Measurements from ENCODE around the gene PPP2R2C.

PPP2R2C gene

DNA sequence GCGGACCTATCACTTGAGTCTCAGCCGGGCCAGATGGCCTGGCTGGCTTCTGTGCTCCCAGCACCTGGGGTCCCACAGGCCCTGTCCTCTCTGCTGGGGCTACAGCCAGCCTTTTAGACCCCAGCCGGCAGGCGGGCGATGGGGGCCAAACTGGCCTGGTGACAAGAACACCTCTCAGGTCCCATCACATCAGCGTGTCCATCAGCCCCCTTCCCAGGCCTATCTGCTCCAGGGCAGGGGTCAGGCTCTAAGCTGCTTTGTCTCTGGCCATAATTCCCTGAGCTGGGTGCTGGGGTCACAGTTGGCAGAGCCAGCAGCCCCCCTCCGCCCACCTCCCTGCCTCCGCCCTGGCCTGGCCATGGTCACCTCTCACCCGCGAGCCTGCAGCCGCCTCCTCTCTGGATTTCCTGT is 77.7 kb downstream of the PPP2R2C start:
- no peak for DNase-seq

DNA sequence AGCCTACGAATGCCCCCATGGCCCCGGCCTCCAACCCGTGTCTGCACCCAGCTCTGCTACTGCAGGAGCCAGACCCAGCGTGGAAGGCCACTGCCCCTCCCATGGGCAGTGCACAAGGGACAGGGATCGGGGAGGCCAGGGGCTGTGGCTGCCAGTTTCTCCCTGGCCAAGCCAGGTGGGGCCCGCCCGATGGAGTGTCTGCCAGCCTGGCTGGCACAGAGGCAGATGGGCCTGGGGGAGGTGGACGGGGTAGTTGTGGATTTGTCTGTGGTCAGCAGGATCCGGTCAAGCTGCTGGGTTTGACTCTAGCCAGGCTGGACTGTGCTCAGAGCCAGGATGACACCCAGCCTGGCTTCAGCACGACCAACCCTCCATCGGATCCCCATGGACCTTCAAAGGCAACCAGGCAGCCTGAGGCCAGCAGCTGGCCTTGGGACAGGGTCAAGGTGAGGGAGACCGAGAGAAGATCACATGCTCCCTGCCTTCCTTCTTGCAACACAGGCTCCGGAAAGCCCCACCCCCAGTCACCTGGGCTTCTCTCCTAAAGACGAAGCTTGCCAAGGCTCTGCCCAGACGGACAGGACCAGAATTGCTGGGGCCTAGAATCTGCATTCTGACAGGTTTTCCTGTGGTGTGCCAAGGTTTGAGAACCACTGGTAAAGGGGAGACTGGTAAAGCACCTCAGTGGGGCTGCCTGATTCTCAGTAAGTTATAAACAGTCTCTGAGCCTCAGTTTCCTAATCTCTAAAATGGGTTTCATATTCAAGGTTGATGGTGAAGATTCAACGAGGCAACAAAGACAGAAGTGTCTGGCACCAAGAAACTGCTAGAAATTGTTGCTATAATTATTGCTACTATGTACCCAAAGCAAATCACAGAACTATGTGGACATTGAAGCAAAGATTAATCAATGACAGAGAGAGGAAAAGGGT is 78.6 kb downstream of the PPP2R2C start:
- no peak for DNase-seq

DNA sequence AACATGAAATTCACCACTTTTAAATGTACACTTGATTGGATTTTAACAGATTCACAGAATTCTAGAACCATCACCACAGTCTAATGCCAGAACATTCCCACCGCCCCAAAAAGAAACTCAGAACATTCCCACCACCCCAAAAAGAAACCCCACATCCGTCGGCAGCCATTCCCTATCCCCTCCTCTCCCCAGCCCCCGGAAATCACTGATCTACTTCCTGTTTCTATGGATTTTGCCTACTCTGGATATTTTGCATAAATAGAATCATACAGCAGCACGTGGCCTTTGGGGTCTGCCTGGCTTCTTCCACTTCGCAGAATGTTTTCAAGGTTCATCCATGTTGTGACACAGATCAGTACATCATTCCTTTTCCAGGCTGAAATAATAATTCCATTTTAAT is 79.3 kb downstream of the PPP2R2C start:
- no peak for DNase-seq

DNA sequence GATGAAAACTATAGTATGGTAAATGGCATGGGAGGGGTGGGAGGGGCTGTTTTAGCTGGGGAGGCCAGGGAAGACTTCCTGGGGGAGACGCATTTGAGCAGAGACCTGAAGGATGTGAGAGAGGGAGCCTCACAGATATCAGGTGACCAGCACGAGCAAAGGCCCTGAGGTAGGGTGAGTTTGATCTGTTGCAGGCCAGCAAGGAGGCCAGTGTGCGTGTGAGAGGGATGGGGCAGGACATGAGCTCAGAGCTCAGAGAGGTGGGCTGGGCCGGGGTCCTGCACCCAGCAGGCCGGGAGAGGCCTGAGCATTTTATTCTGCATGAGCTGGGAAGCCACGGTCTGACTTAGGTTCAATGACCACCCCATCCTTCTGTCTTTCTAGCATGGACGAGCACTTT is 80.0 kb downstream of the PPP2R2C start:
- DNase-seq, result no peak

DNA sequence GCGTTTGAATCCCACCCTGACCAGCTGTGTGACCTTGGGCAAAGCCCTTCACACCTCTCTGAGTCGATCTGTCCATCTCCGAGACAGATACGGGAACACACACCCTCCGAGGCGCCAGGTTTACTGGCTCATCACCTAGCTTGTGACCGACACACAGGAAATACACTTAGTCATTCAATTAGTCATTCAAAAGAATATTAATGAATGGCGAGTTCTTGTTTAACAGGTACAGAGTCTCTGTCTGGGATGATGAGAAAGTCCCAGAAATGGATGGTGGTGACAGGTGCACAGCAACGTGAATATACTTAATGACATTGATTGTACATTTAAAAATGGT is 80.6 kb downstream of the PPP2R2C start:
- DNase-seq, result no peak

DNA sequence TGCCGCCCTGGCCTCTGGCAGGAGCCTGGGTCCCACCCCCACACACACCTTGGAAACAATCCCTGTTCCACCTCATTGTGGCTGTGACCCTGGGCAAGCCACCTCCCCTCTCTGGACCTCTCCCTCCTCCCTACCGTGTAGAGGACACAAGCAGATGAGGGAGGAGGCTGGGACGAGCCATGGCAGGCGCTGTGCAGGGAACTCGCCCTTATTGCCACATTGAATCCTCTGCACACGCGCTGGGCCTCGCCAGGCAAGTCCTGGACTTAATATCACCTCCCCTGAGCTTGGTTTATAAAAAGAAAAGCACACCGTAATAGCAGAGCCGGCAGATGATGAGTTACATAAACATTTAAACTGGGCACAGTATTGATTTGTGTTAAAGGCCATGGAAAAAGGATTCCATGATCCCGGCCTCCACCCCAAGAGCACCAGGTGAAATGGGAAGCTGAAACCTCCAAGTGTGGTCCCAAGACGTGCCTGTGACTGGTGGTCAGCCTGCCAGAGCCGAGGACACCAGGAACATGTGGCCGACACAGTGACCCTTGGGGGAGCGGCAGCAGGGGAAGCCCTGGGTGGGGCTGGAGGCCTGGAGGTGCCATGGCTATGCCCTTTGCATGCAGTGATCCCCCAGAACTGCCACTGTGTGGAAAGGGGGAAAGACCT is 81.1 kb downstream of the PPP2R2C start:
- no peak for DNase-seq

DNA sequence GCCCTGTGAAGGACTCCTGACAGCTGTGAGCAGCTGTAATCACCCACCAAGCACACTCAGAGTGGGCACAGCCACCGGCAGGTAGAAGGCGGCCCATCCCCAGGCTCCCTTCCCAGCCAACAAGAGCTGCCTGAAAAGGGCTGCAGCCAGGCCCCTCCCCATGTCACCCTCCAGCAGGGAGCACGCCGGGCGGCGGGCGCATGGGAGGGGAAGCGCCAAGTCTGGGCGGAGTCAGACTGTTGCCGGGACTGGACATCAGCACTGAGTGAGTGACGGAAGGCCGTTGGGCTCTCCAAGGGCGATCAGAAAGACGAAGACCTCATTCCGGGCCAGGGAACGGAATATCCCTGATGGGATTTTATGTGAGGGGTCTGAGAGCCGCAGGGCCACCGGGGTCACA is 82.1 kb downstream of the PPP2R2C start:
- no peak for DNase-seq

DNA sequence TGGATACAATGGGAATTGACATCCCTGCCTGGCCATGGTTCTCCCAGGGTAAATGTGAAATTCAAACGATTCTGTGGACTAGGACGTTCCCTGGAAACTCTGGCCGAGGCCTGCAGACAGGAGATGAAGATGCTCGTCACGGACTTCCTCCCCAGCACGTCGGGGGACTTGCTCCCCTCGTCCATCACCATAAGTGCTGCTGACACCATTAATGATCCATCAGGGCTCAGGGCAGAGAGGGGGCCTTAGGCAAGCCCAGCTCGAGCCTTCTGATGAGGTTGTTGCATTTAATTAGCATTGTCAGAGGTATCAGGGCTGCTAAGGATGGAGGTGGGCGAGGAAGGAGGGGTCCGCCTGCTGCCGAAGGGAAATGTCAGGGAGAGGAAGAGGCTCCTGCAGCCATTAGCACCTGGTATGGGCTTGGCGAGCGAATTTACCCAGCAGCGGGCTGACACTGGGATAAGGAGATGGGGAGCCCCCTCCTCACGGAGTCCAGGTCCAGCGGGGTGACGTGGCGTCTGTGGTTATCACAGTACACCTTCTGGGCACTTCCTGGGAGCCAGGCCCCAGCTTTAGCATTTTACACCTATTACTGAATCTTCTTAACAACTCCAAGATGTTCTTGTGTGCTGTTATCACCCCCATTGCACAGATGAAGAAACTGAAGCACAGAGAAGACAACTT is 83.1 kb downstream of the PPP2R2C start:
- DNase-seq, result no peak

DNA sequence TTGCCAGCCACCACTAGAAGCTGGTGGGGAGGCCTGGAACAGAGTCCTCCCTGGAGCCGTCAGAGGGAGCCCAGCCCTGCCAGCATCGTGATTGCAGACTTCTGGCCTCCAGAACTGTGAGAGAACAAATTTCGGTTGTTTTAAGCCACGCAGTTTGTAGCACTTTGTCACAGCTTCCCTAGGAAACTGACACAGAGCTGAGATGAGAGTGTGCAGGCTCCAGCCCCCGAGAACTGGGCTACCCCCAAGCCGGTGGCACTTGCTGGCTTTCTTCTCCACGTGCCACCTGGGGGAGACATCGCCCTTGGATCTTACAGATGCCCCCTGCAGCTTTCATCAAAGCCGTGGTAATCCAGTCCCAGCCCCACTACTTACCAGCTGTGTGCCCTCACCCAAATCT is 83.7 kb downstream of the PPP2R2C start:
- no peak for DNase-seq

DNA sequence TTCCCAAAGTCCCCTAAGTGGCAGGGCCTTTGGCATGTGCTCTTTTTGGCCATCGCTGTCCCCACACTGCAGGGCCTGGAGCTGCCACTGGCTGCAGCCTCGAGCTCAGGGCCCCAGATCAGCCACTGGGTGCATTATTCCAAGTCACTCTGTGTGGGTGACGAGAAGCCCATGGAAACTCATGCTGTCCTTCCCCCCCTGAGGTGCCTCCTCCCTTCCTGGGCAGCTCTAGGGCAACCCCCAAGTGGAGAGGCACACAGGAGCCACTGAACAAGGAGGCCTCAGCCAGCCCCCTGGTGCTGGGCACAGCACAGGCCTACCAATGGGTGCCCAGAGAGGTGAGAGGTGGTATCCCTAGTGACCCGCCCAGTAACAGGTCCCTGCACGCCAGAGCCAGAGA is 84.5 kb downstream of the PPP2R2C start:
- DNase-seq, result no peak

DNA sequence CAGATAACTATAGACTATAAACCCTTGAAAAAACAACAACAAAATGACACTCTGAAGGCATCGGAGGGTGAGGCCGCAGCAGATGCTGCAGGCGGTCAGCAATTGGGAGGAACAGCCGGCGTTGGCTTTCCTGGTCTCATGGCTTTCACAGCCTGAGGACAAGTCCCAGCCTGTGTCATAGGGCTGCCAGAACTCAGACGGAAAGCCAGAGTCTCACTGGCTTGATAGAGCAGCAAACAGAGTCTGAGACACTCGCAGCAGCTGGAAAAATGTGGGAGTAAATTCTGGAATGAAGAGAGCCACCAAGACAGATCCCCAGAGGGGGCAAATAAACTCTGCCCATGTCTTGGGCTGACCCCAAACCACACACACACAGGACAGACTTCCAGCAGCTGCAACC is 86.3 kb downstream of the PPP2R2C start:
- DNase-seq, result no peak

DNA sequence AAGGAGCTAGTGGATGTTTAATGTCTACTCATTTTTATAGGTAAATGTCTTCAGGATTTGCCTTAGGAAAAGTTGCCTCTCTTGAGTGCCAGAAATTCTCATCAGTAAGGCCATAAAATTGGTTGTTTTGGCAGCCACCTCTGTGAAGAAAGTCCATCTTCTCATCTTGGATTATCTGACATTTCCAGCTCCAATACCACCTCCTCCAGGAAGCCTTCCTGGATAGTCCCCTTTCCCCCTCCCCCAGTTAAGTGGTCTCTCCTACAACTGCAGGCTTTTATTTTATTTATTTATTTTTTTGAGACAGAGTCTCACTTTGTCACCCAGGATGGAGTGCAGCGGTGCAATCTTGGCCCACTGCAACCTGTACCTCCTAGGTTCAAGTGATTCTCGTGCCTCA is 87.1 kb downstream of the PPP2R2C start:
- no peak for DNase-seq

DNA sequence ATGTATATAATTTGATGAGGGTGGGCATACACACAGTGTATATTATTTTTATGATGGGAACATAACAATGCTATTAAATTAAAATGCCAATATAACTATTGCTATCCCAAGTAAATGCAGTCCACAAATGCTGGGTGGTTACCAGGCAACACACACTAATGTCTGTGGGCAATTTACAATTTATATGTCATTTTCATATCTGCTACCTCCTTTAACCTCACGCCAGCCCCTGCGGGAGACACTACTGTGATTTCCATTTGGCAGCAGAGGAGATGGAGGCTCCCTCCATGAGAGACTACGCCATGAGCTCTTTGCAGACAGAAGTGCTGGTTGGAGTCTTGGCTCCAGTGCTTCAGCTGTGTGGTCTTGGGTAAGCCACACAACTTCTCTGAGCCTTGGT is 87.9 kb downstream of the PPP2R2C start:
- DNase-seq, result no peak

DNA sequence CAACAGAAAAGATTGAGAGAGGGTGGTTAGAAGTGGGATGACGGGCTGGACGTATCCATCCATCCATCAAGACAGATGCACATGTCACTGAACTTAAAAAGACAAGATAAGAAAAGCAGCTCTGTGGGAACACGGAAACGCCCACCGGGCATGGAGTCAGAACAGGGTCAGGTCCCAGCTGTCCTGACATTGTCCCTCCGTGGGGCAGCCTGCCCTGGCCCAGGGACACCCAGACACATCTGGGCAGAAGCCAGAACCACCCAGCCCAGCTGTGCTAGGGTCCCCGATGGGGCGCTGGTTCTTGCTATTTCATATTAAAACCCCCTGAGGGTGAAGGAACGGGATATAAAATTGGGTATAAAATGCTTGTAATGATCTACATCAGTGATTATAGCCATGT is 88.5 kb downstream of the PPP2R2C start:
- no peak for DNase-seq

DNA sequence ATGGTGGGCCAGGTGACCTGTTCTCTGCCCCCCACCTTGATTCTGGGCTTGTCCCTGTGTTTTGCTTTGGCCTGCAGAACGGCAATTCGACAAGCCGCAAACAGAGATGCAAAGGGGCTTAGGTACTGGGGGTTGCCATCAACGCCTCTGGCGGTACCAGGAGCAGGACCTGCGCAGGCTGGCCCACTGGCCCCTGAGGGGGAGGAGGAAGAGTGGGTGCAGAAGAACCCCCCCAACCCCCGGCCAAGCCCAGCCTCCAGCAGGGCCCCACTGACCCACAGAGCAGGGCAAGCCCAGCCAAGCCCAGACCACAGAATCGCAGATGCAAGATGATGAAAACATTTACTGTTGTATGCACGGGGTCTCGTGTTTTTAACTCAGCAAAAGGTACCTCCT is 89.4 kb downstream of the PPP2R2C start:
- no peak for DNase-seq

DNA sequence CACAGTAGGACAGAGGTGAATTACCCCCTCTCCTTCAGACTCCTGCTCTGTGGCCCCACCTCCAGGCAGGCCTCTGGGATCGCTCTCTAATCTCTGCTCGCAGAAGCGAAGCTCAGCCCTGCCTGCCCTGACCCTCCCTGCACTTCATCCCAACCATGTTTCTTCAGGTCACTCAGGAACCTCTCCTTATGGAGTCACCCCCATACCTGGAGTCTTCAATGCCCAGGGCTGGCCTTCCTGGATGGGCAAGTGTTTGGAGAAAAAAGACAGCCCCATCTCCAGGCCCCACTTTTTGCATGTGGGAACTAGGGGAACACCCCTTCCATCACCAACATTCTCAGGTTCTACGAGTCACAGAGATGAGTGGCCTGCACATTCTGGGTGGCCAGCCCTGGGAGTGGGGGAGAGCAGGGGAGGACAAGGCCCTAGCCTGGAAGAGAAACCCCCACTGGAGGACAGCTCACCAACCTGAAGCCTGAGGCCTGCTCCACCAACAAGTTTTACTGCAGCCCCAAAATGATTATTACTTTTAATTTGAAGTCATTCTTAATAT is 90.8 kb downstream of the PPP2R2C start:
- no peak for DNase-seq

DNA sequence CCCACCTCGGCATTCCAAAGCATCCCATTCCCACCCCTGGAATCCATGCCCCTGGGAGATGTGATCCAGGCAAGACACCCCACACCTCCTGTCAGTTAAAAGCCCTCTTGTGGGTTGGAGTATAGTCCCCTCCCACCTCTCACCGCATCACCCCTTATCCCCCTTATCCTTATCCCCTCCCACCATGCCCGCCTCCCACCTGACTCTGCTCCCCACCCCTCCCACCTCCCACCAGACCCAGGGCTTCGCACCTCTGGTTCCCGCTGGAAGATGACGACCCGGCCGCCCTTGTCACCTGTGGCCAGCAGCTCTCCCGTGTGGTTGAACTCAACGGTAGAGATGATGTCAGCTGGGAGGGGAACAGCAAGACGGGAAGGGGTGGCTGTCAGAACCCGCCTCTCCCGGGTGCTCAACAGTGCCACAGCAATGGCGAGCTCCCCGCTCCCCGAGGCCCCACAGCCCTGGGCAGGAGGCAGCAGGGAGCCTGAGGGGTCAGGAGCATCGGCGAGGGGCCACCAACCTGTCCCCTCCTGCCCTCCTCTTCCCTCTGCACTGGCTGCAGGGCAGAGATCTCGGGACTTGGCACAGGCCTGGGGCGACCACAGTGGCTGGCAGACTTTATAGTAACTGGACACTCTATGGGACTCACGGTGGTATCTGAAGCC is 91.5 kb downstream of the PPP2R2C start:
- DNase-seq, result no peak

DNA sequence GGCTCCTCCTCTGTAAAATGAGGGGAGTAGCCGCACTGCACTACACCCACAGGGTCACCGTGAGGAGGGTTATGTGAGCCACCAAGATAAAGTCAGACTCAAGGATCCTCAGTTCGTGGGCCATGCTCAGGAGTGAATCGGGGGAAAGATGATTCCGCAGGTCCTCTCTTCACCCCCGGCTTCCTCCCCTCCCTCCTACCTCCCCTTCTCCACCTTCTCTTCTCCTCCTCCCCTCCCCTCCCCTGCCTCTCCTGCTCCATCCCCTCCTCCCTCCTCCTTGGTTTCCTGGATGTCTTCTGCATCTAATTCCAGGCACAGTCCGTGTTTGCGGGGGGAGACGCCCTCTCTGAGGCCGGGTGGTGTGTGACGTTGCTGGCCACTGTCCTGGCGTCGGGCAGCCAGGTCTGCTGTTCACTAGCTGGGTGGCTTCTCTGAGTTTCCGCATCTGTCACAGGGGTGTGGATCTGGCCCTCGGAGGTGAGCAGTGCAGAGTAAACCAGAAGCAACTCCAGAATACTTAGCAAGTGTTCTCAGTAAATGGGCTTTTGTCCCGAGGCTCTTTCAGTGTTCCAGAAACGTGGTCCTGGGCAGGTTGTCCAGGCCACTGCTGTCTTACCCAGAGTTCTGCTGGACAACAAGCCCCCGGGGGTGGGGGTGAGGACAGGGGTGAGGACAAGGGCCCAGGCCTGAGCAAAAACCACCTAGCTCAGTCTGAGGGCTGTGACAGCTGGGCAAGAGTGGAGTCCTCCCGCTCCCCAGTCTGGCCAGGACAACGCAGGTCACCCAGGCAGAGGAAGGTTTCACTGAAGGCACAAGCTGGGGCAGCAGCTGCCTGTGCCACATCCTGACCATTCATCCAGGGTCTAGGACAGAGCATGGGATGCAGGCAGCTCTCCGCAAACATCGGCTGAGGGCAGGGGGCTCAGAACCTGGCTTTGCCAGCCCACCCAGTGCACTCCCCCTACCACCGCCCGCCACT is 92.4 kb downstream of the PPP2R2C start:
- no peak for DNase-seq

DNA sequence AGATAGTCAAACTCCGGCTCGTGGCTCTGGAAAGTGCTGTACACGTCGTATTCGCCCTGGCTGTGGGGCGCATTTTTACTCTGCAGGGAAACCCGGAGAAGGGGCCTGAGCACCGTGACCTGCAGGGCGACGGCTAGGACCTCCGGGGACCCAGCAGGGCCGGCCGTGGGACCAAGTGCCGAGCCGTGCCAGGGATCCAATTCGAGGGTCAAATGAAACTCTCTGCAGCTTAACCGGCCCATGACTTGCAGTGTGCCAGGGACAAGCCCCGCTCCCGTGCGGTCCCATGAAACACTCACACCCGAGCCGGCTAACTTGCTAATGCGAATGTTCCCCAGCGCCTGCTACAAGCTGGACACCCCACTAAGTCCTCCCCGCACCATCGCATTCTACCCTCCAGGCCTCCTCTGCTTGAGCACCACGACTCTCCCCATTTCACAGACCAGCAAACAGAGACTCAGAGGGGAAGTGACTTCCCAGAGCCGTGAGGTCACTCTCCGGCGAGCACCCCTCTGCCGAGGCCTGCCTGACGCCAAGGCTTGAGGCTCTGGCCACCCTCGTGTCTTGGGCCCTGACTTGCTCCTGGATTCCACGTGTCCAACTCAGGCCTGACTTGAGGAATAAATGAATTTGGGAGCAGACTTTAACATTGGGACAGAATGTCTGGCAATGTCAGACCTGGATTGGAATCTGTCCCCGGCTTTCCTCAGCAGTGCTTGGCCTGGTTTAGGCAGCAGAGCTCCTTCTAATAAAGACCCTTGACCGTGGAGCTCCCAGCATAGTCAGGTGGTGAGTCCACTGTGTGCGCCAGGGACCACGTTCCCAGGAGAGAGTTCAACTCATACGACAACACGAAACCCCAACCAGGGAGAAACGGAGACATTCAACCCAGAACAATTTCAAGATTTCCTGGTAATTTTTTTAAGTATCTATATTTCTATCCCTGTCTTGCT is 93.6 kb downstream of the PPP2R2C start:
- DNase-seq, result no peak

DNA sequence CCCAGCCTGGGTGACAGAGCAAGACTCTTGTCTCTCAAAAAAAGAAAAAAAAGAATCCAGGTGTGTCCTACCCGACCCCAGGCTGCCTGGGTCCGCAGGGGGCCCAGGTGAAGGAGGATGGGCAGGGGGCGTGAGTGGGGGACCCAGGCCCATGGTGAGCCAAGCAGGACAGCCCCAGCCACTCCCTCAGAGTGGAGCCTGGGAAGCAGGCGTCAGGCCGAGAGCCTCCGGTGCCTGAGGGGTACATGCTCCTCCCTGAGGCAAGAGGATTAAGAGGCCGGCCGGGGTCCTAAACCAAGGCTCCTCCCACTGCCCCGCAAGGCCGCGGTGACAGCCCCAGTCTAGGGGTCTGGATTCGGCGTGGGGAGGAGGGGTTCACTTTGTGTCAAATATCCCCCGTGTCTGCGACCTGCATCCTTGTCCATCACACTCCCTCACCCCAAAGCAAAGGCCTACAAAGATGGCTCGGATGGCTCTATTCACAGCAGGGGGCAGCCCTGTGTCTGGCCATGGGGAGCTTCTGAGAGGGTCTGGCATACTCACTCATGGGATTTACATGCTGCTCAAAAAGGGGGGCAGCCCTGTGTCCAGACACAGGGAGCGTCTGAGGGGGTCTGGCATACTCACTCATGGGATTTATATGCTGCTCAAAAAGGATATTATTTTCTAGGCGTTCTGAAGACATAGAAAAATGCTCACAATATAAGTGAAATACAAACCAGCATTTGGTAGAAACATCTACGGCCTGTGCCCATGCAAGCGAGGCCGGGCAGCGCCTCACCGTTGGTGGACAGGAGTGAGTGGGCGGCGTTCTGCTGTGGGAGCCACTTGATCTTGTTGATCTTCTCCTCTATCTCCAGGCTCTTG is 94.6 kb downstream of the PPP2R2C start:
- no peak for DNase-seq
